GM18511 (cell line): ENCODE results near the gene FBLN5.
A peak's percentile ranks its signal among the peaks of the same experiment; 100 is the strongest.
"Not testable (repeated sequence)": the region's sequence is repeated elsewhere in the genome, so short reads cannot be mapped to it uniquely, and the experiment has no call there.

ENCODE experiments used
- ATAC-seq: cut with Tn5 transposase; IDR thresholded peaks from one replicate; pipeline ENCODE4 v1.9.1; 2021; ENCODE audit warnings: mild to moderate bottlenecking, moderate library complexity; ENCODE audit not compliant: unreplicated experiment

The FBLN5 gene

DNA sequence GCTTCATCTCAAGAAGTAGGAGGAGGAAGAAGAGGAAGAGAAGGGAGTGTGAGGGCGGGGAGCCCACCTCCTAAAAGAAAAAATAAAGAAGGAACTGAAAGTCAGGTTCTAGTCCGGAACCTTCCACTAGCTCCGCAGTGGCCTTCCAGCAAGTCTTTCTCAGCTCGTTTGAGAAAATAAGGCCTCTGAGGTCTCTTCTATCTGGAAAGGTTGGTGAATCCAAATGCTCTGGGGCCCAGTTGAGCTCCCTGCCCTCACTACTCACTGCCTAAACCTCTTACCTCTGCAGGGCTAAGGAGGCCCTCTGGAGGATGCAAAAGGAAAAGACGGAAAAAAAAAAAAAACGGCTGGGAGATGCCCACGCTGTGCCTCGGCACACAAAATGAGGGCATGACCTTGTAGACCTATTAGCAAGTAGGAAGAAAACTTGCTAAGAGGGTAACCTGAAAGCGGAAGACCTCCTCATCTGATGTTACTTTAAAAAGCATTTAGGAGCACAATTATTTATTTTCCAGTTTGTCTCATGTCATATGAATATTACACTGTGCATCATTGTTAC lies 35.9 kb downstream of the FBLN5 start:
- ATAC-seq = peak; percentile 67

DNA sequence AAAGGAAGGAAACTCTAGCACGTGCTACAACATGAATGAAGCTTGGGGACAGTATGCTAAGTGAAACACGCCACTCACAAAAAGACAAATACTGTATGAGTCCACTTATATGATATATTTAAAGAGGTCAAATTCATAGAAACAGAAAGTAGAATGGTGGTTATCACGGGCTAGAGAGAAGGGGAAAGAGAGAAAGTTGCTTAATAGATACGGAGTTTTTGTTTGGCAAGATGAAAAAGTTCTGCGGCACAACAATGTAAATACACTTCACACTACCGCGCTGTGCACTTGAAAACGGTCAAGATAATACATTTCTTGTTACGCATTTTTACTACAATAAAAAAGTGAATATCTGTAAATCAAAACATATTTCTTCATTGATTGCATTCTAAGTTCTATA lies 37.3 kb downstream of the FBLN5 start:
- no peak for ATAC-seq

DNA sequence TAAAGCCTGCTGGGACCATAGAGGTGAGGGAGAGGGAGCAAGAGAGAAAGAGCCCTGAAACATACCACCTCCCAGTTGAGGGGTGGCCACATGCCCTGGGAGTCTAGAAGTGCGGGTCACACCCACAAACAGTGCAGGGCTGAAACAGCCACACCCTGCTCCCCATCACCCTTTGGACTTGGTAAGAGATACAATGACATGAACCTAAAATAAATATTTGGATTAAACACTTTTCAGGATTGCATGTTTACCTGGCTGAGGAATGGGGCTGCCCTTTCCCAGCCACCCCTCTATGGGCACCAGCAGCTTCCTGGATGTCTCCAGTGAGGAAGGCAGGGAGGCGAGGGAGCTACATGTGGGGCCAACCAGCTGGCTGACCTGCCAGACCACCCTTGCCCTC lies 41.1 kb downstream of the FBLN5 start:
- ATAC-seq = no peak

DNA sequence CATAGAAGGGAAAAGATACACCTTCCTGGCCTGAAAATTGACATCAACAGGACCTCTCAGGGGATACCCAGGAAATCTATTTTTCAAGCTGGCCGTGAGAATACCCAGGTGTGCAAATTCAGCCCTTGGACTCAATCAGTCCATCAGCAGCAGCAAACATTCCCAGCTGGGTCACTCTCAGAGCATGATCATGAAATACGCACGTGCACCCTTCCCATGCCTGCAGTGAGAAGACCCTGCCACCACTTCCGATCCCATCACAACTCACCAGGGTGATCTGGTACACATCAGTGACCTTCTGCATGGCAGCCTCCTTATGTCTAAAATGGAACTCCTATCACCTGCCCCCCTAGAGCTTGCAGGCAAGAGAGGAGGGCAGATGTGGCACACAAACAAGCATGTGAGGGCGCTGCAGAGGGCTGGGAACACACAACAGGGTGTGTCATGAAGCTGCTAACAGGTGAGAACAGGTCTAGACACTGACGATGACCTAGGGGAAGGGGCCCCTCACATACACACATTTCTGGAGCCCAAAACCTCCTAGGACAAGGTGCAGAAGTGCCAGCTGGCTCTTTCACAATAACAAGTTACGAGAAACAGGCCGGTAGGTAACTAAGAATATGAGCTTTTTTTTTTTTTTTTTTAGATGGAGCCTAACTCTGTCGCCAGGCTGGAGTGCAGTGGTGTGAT lies 42.4 kb downstream of the FBLN5 start:
- no peak for ATAC-seq

DNA sequence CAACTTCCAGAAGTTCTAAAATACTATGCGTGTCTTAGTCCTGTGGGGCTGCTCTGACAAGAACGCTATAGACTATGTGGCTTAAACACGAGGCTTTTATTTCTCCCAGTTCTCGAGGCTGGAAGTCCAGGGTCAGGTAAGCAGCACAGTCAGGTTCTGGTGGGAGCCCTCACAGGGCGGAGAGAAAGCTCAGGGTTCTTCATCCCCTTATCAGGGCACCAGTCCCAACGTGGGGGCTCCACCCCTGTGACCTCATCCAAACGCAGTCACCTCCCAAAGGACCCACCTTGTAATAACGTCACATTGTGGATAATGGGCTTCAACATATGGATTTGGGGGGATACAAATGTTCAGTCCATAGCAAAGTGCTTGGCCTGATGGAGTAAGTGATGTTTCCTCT lies 43.0 kb downstream of the FBLN5 start:
- no peak for ATAC-seq

DNA sequence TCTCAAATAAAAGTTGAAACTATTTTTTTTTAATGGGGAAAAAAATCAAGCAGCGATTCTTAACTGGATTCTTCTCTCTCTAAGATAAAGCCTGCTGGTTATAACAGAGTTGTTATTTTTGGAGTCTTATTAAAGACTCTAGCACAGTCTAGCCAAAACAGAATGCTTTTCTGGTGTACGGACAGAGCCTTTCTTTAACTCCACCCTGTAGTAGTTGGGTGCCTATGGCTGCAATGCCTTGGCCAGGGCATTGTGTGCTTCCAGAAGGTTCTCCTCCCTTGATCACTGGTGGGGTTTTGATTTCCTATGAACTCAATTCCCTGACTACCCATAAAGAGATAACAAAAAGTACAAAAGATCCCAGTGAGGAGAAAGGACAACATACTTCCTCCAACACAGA lies 44.4 kb downstream of the FBLN5 start:
- no peak for ATAC-seq

DNA sequence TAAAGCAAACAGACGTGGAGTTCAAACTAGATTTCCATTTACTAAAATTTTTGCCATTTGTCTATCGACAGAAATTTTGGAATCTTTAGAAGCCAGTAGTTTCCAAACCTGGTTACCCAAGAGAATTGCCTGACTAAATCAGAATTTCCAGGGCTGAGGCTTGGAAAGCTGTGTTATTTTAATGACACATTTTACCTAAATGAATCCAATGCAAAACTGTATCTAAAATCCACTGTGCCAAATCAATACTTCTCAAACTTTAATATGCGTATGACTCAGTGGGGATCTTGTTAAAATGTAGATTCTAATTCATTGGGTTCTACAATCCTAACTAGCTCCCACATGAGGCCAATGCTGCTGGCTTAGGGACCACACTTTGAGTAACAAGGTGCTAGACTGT lies 45.2 kb downstream of the FBLN5 start:
- ATAC-seq = no peak

DNA sequence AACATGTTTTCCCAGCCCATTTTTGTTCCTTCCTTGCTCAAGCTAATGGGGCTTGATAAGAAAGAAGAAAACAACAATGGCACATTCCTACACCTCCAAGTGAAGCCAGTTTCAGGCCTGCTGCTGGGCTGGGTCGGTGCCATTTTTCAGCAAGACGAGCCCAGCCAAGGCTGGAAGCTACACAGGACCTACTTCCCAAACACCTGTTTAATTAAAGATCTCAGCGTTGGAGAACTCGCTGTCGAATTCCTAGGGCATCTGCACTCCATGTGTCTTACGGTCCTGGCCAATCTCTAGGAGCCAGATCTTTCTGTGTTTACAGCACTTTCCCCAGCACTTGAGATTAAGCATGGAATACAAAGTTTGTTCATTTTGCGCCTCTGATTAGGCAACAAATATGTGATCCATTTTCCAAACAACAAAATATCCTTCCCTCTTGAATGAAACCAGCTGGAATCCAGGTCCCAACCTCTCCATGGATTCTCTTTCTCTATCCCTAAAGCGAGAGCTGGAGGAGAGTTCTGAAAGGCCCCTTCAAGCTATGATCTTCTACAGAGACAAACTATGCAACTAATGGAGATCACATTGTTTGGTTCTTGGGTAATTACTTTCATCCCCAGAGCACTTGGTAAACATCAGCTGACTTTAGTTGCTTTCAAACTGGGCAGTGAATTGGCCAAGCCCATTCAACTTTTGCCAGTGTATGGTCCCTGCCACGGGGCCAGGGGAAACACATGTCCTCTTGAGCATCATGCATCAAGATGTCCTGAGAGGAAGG lies 45.9 kb downstream of the FBLN5 start:
- ATAC-seq = no peak

DNA sequence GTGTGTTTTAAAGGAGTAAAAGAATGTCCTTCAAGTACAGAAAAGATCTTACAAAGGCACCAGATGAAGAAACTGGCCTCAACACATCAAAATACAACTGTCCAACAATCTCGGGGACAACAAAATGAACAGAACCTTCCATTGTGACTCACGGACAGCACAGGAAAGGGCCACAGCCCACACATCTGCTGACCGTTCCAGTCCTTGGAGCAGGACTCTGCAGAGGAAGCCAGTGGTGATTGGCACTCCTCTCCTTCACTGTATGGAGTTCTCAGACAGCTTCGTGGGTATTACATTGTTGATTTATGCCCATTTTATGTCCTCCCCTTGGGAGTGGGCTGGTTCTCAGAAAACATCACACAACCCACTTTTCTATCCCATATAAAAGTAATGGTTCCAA lies 47.7 kb downstream of the FBLN5 start:
- ATAC-seq = no peak

DNA sequence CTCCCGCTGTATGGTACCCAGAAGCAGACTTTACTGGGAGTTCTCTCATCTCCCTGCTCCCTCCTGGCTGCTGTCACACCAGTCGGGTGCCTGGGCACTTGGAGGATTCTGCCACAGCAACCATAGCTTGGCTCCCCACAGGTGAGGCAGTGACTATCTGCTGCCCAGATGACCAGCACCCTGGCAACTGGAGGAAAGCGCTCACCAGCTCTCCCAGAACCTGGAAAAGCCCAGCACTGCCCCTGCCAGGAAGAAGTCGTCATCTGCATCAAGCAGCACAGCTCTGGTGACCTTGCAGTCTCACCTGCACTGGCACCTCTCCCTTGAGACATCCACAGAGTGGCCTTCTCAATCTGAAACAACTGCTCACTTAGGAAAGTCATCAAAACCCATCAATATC lies 48.3 kb downstream of the FBLN5 start:
- no peak for ATAC-seq

DNA sequence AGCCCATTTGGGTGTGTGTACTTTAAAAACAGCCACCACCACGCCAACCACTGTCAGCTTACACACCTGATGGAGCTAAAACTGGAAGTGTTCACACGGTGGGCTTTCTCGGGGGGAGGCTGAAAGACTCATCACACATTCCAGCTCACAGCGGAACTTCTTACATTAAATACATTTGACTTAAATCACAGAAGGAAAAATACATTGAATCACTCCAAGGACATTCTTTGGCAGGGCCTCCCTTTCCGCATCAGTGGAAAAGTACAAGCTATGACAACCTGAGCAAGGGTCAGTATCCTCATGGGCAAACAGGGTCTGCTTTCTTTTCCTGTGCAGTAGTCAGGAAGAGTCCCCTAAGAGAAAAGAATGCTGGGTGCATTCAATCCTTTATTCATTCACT lies 49.1 kb downstream of the FBLN5 start:
- no peak for ATAC-seq

DNA sequence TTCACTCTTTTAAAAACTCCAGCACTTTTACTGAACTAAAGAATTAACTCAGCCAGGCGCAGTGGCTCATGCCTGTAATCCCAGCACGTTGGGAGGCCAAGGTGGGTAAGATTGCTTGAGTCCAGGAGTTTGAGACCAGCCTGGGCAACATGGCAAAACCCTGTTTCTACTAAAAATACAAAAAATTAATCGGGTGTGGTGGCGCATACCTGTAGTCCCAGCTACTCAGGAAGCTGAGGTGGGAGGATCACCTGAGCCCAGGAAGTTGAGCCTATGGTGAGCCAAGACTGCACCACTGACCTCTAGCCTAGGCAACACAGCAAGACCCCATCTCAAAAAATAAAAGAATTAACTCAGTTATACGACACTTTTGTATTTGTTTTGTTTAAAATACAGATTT lies 49.8 kb downstream of the FBLN5 start:
- not testable (repeated sequence) for ATAC-seq

DNA sequence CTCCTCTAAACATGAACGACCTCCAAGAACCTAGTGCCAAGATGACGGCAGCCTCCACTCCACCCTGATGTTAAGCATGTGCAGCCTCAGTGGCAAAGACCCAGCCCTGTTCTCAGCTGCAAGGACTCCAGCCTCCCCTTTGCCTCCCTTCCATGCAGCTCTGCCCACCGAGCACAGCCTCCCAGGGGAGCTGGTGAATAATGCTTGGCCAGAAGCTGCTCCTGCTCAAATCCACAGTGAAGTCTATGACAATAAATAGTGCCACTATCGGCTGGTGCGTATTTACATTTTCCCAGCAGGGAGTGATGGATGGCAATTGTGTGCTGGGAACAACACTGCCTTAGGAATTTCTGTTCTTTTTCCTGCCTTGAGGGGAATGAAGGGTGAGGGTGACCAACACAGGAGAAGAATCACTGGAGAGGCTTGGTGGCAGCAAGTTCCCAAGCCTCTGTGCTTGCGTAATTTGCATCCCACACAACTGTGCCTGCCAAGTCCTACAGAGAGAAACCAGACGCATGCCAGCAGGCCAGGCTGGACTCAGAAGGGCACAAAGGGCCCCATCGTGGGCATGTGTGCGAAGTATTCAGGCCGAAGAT lies 50.3 kb downstream of the FBLN5 start:
- ATAC-seq = no peak

DNA sequence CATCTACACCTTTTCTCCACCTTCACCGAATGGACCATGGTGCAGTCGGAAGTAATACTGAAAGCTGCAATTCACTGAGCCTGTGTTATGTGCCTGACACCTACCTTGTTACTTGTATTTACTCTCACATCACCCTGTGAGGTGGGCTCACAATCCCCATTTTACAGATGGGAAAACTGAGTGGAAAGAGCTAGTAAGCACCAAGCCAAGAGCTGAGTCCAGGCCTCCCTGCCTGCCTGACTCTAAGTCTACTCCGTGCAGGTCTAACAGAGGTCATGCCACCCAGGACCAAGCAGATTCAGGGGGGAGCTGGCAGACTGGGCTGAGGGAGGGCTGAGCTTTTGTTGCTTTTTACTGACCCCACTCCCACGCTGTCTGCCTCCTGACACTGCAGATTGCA lies 51.1 kb downstream of the FBLN5 start:
- no peak for ATAC-seq

DNA sequence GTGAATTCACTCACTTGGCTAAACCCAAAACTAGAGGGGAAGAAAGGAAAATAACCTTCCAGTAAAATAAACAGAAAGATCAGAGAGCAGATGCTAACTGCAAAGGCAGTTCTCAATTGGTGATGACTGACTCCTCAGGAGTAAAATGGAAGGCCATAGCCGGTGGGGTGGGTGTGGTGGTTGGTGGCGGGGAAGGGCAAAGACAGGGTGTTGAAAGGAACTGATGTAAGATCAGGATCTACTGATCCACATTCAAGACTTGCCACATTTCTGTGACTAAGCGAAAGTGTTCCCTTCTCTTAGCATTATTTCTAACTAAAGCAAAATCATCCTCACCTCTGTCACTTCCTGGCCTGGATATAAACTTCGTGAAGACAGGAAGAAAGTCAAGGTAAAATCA lies 53.8 kb downstream of the FBLN5 start:
- ATAC-seq = no peak

DNA sequence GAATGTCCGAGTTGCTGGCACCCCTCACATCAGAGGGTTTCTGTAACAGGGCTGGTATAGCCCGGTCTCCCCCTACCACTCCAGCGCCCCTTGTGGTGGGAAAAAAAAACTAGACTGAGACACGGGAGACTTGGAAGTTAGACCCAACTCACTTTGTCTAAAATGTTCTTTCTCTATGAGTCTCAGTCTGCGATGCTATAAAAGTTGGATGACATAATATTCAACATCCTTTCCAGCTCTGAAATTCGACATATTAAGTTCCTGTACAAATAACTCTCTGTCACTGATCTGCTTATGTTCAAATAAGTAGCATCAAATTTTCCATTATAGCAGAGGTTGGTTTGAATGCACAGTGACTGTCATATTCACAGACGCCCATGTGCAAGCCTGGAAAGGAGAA lies 54.5 kb downstream of the FBLN5 start:
- no peak for ATAC-seq

DNA sequence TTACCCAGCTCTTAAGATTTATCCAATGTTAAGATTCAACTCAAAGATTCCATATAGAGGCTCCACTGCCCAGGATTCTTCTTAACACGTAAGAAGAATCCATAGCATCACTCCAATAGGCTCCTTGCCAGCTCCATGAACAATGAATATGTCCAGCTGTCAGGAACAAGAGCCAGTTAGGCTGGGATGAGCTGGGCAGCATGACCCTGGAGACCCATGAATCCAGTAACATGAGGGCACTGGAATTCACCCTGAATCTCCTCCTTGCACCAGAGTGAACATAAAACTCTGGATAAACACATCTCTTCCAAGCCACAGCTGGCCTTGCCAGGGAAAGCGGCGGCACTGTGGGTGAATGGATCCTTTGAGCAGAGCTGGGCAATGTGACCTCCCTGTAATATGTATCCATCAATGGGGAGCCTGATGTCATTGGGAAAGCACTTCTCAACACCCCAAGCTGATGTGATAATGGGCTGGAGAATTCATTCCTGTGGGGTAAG lies 55.7 kb downstream of the FBLN5 start:
- no peak for ATAC-seq

DNA sequence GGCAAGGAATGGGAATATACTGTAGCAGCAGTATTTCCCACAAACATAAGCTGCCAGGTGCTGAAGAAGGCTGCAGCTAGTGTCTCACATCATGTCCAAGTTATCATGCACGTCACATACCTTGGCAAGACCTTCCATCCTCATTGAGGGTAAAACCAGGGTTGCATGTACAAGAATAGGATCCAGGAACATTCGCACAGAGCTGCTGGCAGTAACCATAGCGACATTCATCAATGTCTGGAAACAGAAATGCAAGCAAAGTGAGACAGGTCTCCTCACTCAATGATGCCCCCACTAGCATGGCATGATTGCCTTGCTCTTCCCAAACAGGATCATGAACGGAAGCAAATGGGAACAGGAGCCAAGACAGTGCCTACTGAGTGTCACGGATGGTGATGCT lies 56.4 kb downstream of the FBLN5 start:
- no peak for ATAC-seq

DNA sequence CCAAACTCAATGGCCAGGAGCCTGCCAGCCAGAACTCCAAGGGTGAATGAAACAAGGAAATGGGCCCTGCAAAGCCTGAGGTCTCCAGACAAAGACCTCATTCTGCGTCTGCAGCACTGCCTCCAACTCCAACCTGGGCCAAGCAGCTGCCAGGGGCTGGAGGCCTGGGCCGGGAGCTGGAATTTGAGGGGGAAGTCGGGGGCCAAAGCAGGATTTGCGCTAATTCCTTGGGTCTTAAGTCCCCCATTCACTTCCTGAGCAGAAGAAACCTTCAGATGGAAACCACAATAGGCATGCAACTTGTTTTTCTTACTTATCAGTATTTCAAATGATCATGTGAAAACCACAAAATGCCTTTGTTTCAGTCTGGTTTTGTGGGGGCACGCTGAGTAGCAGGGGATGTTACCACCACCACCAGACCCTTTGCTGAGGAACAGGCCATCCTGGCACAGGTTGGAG lies 57.2 kb downstream of the FBLN5 start:
- no peak for ATAC-seq

DNA sequence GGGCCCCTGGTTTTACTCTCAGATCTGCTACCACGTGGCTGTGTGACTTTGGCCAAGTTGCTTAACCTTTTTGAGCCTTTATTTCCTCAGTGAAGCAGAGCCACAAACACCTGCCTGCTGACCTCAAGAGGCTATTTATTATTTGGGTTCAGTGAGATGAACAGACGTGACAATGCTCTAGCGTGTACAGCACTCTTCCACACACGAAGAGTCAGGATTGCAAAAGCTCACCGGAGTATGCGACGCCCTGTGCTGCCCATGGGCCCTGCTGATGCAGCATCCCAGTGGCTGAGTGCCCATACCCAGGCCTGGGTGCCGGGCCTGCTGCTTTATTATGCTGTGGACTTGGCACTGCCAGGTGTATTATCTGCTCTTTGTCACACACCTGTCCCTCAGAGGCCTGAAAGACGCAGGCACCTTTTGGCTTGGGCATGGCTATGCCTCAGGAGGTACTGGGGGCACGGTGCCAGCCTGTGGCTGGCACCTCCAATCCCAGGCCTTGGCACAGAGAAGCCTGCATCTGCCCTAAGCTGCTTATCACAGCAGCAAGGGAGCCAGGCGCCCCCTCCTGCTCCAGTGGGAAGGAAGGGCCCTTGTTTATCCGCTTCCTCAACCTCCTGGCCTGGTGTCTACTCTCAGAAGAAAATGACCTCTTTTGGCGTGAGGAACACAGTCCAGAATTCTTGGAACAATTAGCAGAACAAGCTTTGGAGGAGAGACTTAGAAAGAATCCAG lies 57.9 kb downstream of the FBLN5 start:
- no peak for ATAC-seq
